Sigmoid colon (tissue), 7 donors: ENCODE measurements around the gene CC2D2A. TPM values are rescaled to one million over a fixed set of nuclear protein-coding genes. Genes with fewer than 3 reads are reported as not detected.

Experiments
- DNase-seq: peaks from one replicate; pipeline ENCODE4 v3.0.0-alpha.2; 2019
- H3K27ac ChIP-seq, 4 donors: fragments of 200-600 bp; sonication (generic); one replicate each; pipeline ENCODE4 v1.5.1; 2016 to 2019; ENCODE audit warnings: mild to moderate bottlenecking in 1 of 4
- H3K27me3 ChIP-seq, 3 donors: fragments of 200-600 bp; sonication (generic); one replicate each; pipeline ENCODE4 v1.5.1; 2019; ENCODE audit warnings: mild to moderate bottlenecking in 1 of 3
- H3K36me3 ChIP-seq, 4 donors: fragments of 200-600 bp; sonication (generic); one replicate each; pipeline ENCODE4 v1.5.1; 2016 to 2019
- H3K4me1 ChIP-seq, 4 donors: fragments of 200-600 bp; sonication (generic); one replicate each; pipeline ENCODE4 v1.5.1; 2017 to 2019
- H3K4me3 ChIP-seq, 4 donors: fragments of 200-600 bp; sonication (generic); one replicate each; pipeline ENCODE4 v1.5.1; 2017 to 2019; ENCODE audit warnings: mild to moderate bottlenecking in 2 of 4, moderate library complexity in 1 of 4
- H3K9me3 ChIP-seq, 4 donors: fragments of 200-600 bp in 3 of 4; sonication (generic) in 3 of 4; one replicate each; pipeline versions ENCODE4 v1.5.1 to v1.6.1; 2013 to 2019
- EP300 ChIP-seq, 4 donors: sonication (generic); formaldehyde crosslinking; IDR thresholded peaks; one replicate each; pipeline ENCODE4 v1.6.1; 2017; ENCODE audit warnings: antibody characterized with exemption in 4 of 4
- POLR2A ChIP-seq, 2 donors: fragments of 450-650 bp; IDR thresholded peaks; one replicate each; pipeline ENCODE4 v1.6.1; 2016; ENCODE audit warnings: antibody characterized with exemption in 2 of 2, mild to moderate bottlenecking in 2 of 2, moderate library complexity in 2 of 2
- POLR2AphosphoS5 ChIP-seq, 4 donors: sonication (generic); formaldehyde crosslinking; IDR thresholded peaks; one replicate each; pipeline ENCODE4 v1.6.1; 2017; ENCODE audit warnings: antibody characterized with exemption in 4 of 4
- WGBS, 2 donors: extraction: QIAGEN DNeasy Blood & Tissue Kit; methylation state at CpG; one replicate each; pipeline ENCODE4 v1.1.7; 2013; 5-methylcytosine and 5-hydroxymethylcytosine counted together
- intact Hi-C: fragments of 100-400 bp; cut with DNase I; formaldehyde crosslinking; loops from one replicate; pipeline ENCODE4 v1.15.1; 2023
- polyA plus RNA-seq, 3 donors: library from polyadenylated mRNA; stranded (reverse); fragments of 200-250 nt; gene quantifications; one replicate each; pipeline ENCODE4 v1.2.3, GENCODE V29; 2013
- small RNA-seq, 3 donors: library from RNA; depleted of rRNA; stranded (forward); fragments of <200 nt; gene quantifications; one replicate each; pipeline ENCODE3, GENCODE V24; 2016
- total RNA-seq, 4 donors: library from RNA; depleted of rRNA; stranded (reverse); fragments of >200 nt; gene quantifications; one replicate each; pipeline ENCODE4 v1.1.0, GENCODE V29; 2016
- TF ChIP-seq, protein P1 (sequence below), 4 experiments: fragments of 450-650 bp in 3 of 4; fragments of 200-600 bp in 1 of 4; IDR thresholded peaks; one replicate each; pipeline ENCODE4 v1.5.1; 2016 to 2019; ENCODE audit warnings: antibody characterized with exemption in 4 of 4, mild to moderate bottlenecking in 3 of 4, moderate library complexity in 2 of 4
- donor health status: healthy with polysubstance abuse.
- donor health status: Bipolar disorder and iron deficiency.
- donor health status: healthy.

CC2D2A gene
- total and polyA plus RNA-seq, 7 donors = 2.5 to 113 (median 41.0) TPM

DNA sequence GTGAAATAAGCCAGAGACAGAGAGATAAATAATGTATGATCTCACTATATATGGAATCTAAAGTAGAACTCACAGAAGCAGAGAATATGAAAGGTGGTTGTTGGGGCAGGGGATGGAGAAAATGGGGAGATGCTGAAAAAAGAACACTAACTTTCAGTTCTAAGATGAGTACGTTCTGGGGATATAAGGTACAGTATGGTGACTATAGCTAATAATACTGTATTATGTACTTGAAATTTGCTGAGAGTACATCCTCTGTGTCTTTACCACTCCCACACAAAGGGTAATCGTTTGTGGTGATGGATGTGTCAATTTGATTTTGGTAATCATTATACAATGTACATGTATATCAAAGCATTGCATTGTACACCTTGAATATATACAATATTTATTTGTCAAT is 178.9 kb downstream of the CC2D2A start:
- no peaks in the 10 kb centered on the region for H3K36me3 ChIP-seq
- H3K27me3 ChIP-seq = no peaks in the 10 kb centered on the region
- H3K4me3 ChIP-seq = no peak overlapping the region
- intact Hi-C loops = loop anchor here (5.0 kb wide), 1 partner anchor 111 kb away; no protein-coding TSS in a partner anchor
- H3K9me3 ChIP-seq = no peaks in the 10 kb centered on the region
- peak overlapping the region in 3 of 4 donors; percentile 52 to 99 (median 97) for H3K27ac ChIP-seq
- 46 to 55% methylated on average over 2 of the region's 2 CpGs for WGBS, 2 donors
- DNase-seq = no peak
- peaks cover 0 to 96% (median 86%) of the 10 kb centered on the region in 4 donors for H3K4me1 ChIP-seq
- TF ChIP-seq, protein P1, sequence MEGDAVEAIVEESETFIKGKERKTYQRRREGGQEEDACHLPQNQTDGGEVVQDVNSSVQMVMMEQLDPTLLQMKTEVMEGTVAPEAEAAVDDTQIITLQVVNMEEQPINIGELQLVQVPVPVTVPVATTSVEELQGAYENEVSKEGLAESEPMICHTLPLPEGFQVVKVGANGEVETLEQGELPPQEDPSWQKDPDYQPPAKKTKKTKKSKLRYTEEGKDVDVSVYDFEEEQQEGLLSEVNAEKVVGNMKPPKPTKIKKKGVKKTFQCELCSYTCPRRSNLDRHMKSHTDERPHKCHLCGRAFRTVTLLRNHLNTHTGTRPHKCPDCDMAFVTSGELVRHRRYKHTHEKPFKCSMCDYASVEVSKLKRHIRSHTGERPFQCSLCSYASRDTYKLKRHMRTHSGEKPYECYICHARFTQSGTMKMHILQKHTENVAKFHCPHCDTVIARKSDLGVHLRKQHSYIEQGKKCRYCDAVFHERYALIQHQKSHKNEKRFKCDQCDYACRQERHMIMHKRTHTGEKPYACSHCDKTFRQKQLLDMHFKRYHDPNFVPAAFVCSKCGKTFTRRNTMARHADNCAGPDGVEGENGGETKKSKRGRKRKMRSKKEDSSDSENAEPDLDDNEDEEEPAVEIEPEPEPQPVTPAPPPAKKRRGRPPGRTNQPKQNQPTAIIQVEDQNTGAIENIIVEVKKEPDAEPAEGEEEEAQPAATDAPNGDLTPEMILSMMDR (IDR thresholded peaks at IDR 0.05) = no peak
- TF ChIP-seq EP300 (IDR thresholded peaks at IDR 0.05) (no peak), POLR2AphosphoS5 (IDR thresholded peaks at IDR 0.05) (no peak), POLR2A (IDR thresholded peaks at IDR 0.05) (no peak)

DNA sequence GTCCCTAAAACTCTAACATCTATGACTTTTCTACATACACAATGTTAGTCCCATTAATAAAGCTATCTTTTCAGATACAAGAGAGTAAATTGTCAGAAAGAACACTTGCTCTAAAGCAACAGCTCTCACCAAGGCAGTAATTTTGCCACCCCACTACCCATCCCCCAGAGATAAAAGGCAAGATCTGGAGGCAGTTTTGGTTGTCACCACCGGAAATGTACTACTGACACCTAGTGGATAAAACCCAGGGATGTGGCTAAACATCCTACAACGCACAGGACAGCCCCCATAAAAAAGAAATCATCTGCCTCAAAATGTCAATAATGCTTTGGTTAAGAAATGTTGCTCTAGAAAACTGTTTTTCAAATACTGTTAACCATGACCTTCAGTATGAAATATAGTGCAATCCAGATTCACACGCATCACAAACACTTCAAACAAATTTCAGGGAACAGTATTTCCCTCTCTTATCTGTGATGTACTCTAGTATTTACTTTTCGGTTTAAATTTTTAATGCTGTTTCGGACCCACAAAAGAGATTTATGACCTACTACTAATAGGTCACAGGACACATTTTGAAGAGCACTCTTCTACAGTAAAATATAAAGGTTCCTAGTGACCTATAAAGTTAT is 180.3 kb downstream of the CC2D2A start:
- intact Hi-C loops = loop anchor here (5.0 kb wide), 2 partner anchors 113 to 418 kb away; no protein-coding TSS in a partner anchor
- TF ChIP-seq POLR2AphosphoS5 (IDR thresholded peaks at IDR 0.05) (peak in 2 of 4 donors; percentile 28 to 49), EP300 (IDR thresholded peaks at IDR 0.05) (no peak), POLR2A (IDR thresholded peaks at IDR 0.05) (no peak)
- TF ChIP-seq, protein P1 (IDR thresholded peaks at IDR 0.05) = peak; percentile 35 to 61 (median 55)
- Histone ChIP-seq H3K36me3 (no peaks in the 10 kb centered on the region), H3K4me1 (peaks cover 0 to 88% (median 77%) of the 10 kb centered on the region in 4 donors), H3K27ac (peak overlapping the region; percentile 52 to 99 (median 96)), H3K4me3 (no peak overlapping the region), H3K9me3 (no peaks in the 10 kb centered on the region), H3K27me3 (no peaks in the 10 kb centered on the region)
- WGBS, 2 donors = 15 to 36% methylated on average over 5 of the region's 5 CpGs
- DNase-seq = no peak

Small RNA genes lying within 50 kb of the gene (small RNA-seq; reads per million reads assigned to genes)
- 0 reads per million in 3 donors for gene AC007016.1

Other genes with a start within 250 kb of the CC2D2A start
- gene C1QTNF7, start 41.8 kb upstream of the CC2D2A start, total RNA-seq = 10 to 100 TPM; 11.0 to 36.8 (median 18.9) TPM
- gene C1QTNF7, start 41.8 kb upstream of the CC2D2A start, polyA plus RNA-seq = 1 to 10 TPM in 2 of 3 donors, under 1 TPM in 1; 0.46 to 2.4 (median 1.2) TPM
- 100 to 1,000 TPM; 134 to 271 (median 202) TPM for gene FBXL5, start 185.5 kb downstream of the CC2D2A start, total RNA-seq
- 10 to 100 TPM; 32.9 to 48.0 (median 37.0) TPM for gene FBXL5, start 185.5 kb downstream of the CC2D2A start, polyA plus RNA-seq
- gene FAM200B, start 211.9 kb downstream of the CC2D2A start, total RNA-seq = 100 to 1,000 TPM in 1 of 4 donors, 10 to 100 TPM in 3; 45.1 to 105 (median 72.2) TPM
- 100 to 1,000 TPM in 1 of 3 donors, 10 to 100 TPM in 2; 36.4 to 101 (median 88.9) TPM for gene FAM200B, start 211.9 kb downstream of the CC2D2A start, polyA plus RNA-seq
- 10 to 100 TPM in 1 of 4 donors, 1 to 10 TPM in 3; 5.3 to 11.8 (median 6.6) TPM for gene BST1, start 233.2 kb downstream of the CC2D2A start, total RNA-seq
- 1 to 10 TPM; 4.8 to 7.4 (median 5.3) TPM for gene BST1, start 233.2 kb downstream of the CC2D2A start, polyA plus RNA-seq